Glomerular endothelial cell (primary cell): ENCODE measurements around the gene CIRBP. TPM values are rescaled to one million over a fixed set of nuclear protein-coding genes. Genes with fewer than 3 reads are reported as not detected.

Source experiments
- DNase-seq: peaks from one replicate; pipeline ENCODE4 v3.0.0-alpha.2; 2011; ENCODE audit warnings: low read depth, low spot score; ENCODE audit errors: extremely low read depth
- total RNA-seq: library from RNA; depleted of rRNA; stranded (reverse); fragments of >200 nt; gene quantifications from 2 replicates; pipeline ENCODE4 v1.2.3, GENCODE V29; 2015

CIRBP gene
- total RNA-seq, 1 donor from 2014 or later: 231 TPM

DNA sequence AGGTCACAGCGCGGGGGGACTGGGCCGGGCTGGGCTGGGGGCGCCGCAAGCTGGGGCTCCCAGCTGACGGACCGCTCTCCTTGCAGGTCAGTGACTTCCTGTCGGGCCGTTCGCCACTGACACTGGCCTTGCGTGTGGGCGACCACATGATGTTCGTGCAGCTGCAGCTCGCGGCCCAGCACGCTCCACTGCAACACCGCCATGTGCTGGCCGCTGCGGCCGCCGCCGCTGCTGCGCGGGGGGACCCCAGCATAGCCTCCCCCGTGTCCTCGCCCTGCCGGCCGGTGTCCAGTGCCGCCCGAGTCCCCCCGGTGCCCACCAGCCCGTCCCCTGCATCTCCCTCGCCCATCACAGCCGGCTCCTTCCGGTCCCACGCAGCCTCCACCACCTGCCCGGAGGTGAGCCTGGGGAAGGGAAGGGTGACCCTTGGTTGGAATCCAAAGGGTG, 15.0 kb upstream of the CIRBP start:
- DNase-seq: no peak

DNA sequence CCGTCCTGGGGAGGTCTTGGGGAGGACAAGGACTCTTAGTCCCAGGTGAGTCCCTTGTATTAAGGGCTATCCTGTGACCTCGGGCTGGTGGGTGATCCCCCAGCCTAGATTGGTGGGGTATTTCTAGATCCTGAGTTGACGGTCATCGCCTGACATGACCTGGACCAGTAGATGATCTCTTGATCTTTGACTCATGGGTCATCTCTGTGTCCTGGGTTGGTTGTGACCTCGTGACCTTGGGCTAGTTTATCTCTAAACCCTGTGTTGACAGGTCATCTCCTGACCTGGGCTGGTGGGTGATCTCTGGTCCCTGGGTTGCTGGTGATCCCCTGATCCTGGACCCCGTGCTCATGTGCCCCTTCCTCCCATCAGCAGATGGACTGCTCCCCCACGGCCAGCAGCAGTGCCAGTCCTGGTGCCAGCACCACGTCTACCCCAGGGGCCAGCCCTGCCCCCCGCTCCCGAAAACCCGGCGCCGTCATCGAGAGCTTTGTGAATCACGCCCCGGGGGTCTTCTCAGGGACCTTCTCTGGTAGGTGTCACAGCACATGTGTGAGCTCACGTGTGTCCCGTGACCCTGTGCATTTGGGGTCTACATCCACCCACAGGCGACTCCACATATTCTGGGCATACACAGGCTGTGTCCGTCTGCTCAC, 14.5 kb upstream of the CIRBP start:
- DNase-seq: no peak

DNA sequence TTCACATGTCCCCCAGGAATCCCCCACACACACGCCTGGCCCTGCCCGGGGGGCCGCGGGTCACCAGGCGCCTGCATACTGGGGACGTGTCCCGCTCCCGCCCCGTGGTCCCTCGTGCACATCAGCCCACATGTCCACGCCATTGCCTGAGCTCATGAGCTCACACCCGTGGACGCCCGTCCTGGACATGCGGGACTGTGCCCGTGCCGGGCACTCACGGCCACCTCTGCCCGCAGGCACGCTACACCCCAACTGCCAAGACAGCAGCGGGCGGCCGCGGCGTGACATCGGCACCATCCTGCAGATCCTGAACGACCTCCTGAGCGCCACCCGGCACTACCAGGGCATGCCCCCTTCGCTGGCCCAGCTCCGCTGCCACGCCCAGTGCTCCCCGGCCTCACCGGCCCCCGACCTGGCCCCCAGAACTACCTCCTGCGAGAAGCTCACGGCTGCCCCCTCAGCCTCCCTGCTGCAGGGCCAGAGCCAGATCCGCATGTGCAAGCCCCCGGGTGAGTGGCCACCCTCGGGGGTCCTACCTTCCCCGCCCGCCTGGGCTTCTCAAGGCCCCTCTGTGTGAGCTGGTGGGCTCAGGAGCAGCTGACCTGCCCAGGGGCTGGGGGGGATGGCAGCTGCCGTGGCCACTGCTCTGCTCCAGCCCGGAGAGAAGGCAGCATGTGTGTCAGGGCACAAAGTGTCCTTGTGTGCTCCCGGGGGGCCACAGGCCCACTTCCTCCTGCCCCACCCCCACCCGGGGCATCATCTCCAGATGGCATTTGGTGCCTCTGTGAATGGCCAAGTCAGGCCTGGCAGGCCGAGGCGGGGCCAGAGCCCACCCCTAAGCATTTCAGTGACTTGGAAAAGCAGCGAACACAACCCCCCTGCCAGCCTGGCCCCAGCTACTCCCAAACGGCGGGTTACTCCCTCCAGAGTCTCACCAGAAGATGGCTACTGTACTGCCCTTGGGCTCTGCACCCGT, 13.7 kb upstream of the CIRBP start:
- DNase-seq: no peak

DNA sequence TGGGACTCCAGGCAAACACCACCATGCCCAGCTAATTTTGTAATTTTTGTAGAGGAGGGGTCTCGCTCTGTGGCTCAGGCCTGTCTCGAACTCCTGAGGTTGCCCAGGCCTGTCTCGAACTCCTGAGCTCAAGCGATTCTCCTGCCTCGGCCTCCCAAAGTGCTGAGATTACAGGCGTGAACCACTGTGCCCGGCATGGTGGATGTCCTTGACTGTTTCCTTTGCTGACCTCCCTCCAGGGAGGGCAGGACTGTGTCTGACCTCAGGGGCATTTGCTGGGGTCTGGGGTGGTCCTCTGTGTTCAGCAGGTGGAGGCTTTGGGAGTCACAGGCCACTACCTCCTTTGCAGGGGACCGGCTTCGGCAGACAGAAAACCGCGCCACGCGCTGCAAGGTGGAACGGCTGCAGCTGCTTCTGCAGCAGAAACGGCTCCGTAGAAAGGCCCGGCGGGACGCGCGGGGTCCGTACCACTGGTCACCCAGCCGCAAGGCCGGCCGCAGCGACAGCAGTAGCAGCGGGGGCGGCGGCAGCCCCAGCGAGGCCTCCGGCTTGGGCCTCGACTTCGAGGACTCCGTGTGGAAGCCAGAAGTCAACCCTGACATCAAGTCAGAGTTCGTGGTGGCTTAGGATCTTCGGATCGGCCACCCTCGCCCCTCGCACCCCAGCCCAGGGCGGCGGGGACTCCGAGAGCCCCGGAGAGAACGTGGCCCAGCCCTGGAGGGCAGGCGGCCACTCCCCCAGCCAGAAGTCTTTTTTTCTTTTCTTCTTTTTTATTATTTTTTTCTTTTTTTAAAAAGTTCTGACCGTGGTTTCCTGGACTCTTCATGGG, 12.3 kb upstream of the CIRBP start:
- no peak for DNase-seq

DNA sequence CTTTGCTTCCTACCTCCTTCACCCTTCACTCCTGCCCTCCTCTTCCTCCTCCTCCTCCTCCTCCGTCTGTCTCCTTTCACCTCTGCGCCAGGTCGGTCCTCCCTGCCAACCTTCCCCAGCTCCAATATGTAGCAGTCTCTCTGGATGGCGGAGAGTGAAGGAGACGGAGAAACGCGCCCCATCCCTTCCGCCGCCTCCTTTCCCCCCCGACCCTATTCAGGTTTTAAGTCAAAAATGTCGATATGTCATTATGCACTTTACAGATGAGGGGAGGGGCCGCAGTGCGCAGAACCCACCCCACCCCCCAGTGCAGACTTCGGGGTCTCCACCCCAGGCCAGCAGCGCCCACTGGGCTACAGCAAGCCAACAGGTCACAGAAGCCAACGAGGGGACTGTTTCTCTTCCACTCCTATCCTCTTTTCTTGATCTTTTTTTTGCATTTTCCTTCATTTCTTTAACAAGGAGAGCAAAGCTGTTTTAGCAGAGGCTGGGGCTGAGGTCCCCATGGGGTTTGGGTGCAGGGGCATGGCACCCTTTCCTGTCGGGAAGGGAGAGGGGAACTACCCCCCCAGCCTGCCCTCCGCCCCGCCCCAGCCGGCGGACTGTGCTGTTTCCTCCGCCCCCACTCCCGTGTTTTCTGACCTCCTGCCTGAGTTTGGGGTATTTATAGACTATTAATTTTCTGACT, 11.5 kb upstream of the CIRBP start:
- DNase-seq: no peak

DNA sequence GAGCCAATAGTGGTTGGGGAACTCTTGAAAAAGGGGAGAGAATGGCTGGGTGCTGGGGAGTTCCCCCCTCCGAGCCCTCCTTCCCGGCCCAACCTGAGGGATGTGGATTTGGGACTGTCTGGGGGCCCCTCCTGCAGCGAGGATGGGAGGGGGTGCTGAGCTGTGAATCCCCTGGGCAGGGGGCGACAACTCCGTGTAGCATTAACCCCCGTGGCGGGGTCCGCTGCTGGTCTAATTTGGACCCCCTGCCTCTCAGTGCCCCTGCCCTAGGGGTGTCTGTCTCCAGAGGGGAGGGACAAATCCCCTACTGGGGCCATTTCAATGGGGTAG, 11.0 kb upstream of the CIRBP start:
- no peak for DNase-seq

DNA sequence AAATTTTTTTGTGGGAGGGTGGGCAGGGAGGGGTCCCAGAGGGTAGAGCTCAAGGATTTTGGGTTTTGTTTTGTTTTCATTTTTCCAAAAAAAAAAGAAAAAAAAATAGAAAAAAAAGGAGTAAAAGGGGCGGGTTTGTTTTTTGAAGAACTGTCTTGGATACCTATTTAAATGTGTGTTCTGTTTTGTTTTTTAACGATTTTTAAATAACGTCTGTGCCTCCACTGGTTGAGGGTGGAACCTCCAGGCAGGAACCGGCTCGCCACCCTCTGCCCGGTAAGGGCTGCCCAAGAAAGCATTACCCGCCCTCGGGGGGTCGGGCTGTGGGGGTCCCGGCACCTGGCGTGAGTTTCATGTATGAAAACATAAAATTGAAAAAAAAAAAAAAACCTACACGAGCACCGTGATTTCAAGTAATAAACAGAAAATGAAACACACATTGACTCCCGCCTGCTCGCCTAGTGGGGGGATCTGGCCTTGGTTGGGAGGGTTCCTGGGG, 10.4 kb upstream of the CIRBP start:
- DNase-seq: no peak

DNA sequence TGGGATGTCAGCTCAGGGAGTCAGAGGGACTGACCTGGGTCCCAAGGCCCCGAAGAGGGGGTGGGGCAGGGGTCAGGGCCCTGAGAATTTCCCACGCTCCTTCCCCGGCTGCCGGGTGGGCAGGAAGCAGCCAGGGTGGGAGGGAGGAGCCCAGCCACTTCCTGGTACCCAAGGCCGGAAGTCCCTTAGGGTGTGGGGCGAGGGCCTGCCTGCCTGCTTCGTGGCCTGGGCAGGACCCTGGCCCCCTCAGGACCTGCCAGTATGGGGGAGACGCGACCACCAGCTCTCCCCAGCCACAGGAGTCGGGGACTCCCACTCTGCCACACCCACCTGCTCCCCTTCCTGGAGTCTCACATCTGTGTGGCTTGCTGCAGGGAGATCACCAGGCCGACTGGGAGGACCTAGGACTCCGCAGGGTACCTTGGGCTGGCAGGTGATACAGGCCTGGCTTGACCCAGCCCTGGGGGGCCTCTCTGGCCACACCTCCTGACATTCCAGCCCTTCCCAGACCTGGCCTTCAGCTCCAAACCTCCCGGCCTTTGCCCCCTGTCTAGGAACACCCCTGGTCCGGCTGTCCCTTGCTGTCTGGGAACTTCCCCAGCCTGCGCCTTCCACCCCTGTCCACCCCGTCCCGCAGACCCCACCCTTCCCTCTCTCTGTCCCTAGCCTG, 9.8 kb upstream of the CIRBP start:
- DNase-seq: no peak

DNA sequence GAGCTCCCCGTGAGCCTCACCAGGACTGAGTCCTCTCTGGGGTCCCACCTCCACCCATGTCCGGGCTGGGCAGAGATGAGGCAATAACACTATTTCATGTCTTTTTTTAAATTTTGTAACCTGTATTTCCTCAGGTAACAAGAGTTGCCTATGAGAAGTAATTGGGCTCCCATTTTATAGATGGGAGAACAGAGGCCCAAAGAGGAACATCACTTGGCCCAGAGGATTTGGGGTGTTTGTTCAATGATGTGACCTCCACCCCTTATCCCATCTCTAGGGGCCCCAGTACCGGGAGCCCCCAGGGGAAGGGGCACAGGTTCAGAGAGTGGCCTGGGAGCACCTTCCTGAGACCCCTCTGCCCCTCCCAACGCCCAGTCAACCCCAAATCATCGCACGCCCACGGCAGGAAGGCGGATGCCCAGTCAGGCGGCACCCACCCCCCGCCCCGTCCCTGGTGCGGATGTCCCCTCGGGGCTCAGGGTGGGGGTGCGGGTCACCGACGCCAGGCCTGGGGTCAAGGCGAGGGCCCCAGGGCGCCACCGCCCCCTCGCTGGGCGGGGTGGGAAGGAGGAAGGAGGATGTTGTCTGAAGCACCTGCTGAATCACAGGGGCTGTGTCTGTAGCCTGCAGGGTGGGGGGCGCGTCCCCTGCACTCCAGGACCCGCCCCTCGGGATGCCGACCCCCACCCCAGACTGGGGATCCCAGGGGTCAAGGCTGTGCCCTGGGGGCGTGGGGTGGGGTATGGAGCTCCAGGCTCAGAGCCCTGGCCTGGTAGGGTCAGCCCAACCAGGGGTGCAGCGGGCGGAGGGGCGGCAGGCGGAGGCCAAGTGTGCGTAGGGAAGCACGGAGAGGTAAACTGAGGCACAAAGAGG, 9.0 kb upstream of the CIRBP start:
- DNase-seq: no peak

DNA sequence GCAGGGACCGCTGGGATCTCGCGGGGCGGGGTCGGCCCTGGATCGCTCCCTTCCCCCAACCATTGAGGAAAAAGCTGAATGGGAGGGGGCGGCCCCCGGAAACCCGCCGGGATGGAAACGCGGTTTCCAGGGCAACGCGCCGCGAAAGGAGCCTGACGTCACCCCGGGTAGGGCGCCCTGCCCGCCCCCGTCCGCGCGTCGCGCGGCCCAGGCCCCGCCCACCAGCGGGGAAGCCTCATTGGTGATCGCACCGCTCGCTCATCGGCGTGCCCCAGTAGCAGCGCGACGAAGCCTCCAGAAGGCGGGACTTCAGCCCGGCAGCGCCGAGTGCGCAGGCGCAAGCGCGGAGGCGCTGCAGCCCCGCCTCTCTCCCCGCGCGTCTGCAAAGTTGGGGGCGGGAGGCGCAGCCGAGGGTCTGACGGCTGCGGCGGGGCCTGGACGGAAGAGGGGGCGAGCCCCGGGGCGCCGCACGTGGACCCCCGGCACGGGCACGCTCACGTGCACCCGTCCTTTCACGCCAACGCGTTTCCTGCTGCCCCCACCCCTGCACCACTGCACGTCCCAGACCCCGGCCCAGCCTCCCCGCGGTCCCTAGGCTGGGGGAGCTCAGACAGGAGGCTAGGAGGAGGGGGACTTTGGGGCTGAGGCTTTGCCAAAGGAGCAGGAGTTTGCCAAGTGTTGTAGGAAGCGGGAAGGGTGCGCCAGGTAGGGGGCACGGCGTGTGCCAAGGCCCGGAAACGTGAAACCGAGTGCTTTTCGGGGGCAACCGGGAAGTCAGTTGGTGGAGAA, 8.2 kb upstream of the CIRBP start:
- DNase-seq: no peak

DNA sequence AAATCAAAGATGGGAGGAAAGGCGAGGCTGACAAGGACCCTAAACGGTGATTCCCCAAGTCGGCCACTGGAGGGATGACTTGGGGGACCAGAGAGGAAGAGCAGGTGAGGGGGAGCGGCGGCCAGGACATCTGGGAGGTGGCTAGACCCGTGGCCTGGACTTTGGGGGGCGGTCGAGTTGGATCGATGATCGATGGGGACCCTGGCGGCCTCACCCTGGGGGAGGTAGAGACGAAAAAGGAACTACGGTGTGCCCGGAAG, 7.7 kb upstream of the CIRBP start:
- no peak for DNase-seq

DNA sequence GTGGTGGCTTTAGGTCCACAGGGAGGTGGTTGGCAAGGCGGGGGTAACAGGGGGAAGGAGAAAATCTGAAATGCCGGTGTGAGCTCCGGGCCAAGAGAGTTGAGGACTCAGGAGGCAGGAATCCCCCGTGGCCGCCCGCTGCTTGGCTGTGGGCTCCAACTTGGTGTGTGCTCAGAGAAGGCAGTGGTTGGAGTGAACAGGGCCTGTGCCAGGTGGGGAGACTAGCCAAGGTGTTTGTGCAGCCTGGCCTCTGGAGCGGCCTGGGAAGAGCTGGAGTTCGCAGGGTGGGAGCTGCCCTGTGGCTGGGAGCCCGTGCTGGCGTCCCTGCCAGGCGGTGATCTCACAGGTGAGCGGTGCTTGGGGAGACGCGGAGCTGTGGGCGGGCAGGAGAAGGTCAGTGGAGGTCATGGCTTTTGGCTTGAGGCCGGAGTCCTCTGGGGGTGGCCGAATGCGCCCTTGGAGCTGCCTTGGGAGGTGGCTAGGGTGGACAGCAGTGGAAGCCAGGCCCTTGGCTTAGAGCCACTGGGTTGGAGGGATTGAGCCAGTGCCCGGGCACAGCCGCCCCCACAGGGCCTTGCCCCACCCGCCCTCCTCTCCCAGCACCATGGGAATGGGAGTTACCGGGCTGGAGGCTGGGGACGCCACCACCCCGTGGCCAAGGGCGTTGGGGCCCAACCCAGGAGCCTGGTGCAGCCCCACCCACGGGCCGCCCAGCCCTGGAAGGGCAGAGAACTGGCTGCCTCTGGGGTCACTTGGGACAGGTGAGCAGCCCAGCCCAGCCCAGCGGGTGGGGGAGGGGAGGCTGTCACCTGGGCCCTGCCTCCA, 7.1 kb upstream of the CIRBP start:
- no peak for DNase-seq

DNA sequence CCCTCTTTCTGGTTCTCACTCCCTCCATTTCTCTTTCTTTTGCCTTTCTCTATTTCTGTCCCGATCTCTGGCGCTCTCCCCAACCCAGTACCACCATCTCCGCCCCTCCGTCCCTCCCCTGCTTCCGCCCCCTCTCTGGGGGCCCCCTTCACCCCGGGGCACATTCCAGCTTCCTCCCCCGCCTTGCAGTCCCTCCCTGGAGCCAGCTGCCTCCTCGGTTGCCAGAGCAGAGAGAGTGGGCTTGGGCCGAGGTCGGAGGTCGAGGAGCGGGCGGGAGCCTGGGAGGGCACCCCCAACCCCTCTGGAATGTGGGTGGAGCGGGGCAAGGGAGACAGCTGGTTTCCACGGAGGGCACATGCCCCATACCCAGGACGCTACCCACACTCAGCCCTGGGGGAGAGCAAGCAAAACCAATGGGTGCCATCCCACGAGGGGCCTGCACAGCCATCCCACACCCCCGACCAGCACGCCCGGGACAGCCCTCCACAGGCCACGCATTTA, 6.5 kb upstream of the CIRBP start:
- no peak for DNase-seq

DNA sequence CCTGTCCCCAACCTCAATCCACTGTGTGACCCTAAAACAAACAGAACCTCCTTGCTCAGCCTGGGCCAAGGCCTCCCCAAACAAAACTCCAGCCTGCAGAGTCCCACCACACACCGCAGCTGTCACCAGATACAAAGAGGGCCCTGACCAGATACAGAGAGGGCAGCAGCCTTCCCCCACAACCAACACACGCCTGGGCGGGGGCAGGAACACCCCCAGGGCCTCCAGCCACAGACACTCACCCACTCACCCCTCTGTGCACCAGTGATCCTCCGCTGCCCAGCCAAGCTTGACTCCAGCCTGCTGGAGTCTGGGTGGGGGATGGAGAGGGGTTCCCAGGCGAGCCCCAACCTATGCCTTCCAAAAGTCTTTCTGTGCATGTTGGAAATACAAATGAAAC, 5.9 kb upstream of the CIRBP start:
- no peak for DNase-seq

DNA sequence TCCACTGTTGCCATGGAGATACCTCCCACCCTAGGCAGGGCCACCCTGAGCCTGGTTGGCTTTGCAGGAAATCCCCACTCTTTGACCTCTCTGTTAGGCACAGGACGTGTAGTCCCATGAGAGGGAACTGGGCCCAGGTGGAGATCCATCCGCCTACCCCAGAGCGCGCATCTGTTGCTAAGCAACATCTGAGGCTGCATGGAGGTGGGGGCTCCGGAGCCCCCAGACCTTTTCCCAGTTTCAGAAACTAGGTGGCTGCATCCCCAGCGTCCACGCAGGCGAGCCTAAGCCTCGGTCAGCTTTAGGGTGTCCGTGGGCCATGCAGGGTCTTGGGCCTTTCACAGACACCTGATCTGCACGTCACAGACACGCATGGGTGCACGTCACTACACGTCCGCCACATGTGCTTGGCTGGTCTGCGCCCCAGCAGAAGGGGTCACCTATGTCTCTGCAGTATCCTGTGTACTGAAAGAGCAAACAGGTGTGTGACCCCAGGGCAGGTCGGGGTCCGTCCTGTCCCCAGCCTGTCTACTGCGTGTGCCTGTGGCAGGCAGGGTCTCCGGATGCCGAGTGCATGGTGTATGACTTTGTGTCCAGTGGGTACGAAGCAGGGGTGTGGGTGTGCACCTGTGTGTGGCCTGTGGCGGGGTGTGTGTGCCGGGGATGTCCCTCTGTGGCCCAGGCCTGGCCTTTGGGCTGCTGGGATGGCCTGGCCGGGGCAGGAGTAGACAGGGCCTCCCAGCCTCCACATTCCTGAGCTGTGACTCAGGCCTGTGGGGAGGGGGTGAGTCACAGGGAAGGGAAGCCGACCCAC, 4.1 kb upstream of the CIRBP start:
- no peak for DNase-seq

DNA sequence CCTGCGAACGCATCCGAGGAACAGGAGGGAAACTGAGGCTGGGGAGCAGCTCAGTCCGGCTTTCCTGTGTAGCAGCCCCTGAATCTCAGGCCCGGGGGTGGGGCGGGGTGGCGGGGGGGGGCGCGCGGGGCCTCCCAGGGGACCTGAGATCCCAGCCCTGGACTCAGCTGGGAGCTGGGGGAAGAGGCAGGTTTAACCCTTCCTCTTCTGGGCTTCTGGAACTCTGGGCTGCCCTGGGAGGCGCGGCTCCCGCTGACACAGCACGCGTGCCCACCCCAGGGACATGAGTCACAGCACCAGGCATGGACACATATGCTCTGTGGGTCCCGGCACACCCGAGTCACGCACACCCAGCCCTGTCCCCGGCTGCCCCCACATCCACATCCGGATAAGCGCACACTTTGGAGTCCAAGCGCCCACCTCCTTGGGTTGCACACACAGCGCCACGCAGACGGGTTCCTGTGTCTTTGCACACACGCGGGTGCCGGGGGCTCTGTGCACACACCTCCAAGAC, 3.5 kb upstream of the CIRBP start:
- DNase-seq: no peak
